Hindlimb muscle (tissue), 1 donor: Measurements from ENCODE around the gene AGR3. TPM values are rescaled to one million over a fixed set of nuclear protein-coding genes. Genes with fewer than 3 reads are reported as not detected.

Experiments used
- DNase-seq: peaks from one replicate; pipeline ENCODE4 v3.0.0-alpha.2; 2013
- polyA plus RNA-seq: library from polyadenylated mRNA; unstranded; fragments of 120-200 nt; gene quantifications from one replicate; pipeline ENCODE4 v1.2.1, GENCODE V29; 2013; ENCODE audit not compliant: insufficient read length

Gene AGR3
- polyA plus RNA-seq, 1 donor = not detected

DNA sequence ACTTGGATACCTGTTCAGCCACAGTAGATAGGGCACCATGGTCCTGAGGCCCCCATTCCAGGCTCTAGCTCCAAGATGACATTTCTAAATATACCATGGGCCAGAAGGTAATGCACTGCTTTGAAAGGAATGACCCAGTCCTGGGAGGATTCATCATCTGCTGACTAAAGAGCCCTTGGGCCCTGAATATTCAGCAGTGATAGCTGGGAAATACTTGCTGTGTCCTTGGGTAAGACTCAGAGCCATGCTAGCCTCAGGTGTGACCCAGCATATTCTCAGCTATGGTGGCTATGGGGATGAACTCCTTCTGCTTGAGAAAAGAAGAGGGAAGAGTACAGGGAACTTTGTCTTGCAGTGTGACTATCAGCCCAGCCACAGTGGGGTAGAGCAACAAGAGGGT, 55.7 kb downstream of the AGR3 start:
- no peak for DNase-seq

DNA sequence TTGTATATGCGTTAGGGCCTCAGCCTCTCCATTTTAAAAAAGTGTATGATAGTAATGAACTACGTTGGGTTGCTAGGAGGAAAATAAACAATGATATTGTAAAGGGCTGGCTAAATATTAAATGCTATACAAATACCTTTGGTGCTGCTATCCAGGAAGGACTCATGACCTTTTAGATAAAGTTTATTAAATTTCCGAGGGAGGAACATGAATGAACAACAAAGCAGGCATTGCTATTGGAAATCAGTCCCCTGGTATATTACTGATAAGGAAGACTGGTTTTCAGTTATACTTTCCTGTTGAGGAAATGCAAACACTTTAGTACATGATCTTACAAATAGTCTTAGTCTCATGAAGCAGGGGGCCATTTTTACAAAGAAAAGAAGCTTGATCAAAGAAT, 59.8 kb downstream of the AGR3 start:
- no peak for DNase-seq

DNA sequence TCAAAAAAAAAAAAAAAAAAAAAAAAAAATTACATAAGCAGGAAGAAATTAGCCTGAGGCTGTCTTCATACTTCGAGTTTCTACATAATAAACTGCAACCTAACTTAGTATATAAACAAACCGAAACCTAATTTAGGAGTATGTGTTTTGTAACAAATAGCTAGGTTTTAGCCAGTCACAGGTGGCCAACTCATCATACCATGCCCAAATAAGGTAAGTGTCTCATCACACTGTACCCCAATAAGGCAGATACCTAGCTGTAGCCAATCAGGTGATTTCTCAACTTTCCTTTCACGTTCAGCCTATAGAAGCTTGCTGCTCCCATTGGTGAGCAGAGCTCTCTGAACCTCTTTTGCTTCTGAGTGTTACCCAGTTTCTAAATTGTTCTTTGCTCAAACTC, 63.1 kb downstream of the AGR3 start:
- DNase-seq = no peak

DNA sequence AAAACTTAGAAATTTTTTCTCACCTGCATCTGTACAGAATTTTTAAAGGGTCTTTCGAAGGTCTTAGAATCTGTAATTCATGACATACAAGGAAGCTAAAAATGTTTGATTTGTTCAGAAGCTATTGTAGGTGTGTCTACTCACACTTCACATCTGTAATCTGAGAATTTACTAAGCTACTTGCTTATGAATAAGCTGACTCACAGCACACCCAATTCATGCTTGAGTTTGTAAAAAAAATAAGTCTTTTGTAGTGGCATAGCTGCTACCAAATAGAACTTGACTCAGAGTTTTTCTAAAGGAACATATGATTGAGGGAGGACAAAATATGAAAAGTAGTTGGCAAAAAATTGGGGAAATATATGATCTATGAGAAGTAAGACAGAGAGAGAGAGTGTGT, 64.2 kb downstream of the AGR3 start:
- DNase-seq = no peak

DNA sequence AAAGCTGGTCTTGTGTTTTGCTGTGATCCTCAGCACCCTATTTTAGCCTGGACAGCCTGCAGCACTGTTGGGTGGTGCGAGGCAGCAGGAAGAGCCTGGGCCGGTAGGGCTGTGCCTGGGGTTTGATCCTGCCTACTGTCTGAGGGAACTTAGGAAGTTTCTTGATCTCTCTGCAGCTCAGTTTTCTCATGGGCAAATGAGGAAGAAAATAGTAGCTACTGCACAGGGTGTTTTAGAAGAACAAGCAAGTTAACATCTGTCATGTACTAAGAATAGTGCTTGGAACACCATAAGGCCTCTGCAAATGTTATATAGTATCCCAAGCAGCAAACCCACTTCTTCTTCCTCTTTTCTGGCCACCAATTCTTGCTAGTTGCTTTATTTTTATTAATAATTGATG, 65.0 kb downstream of the AGR3 start:
- no peak for DNase-seq

DNA sequence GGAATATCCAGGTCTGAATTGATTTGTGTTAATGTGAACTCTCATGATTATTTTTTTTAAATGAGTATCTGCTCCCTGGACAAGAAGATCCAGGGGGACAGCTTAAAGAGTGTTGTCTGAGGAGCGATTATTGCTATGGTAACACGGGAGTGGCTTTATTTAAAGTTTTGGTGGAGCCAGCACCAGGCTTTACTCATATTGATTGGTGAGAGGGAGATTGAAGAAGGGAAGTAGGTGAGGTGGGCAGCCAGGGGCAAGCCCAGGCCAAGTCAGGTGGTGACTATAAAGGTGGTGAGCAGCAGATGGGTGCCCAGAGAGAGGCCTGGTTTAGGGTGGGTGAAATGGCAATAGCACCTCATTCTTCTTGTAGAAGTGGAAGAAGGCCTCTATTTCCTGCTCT, 66.8 kb downstream of the AGR3 start:
- no peak for DNase-seq

DNA sequence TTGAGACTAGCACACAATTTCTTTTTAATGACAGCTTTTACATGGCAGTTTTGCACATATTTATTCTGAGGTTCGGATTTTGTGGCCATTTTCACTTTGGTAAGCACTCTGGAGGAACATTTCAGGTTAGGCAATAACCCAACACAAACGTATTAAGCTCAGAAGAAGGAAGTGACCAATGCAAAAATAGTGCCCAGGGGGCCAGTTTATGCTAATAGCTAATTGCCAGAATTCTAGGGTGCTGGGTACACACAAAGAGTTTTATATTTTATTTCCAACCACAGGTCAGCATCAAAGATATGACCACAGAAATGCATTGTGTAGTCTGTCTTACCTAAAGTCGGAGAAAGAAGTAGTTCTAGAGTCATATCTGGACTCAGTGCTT, 68.6 kb downstream of the AGR3 start:
- DNase-seq = no peak

DNA sequence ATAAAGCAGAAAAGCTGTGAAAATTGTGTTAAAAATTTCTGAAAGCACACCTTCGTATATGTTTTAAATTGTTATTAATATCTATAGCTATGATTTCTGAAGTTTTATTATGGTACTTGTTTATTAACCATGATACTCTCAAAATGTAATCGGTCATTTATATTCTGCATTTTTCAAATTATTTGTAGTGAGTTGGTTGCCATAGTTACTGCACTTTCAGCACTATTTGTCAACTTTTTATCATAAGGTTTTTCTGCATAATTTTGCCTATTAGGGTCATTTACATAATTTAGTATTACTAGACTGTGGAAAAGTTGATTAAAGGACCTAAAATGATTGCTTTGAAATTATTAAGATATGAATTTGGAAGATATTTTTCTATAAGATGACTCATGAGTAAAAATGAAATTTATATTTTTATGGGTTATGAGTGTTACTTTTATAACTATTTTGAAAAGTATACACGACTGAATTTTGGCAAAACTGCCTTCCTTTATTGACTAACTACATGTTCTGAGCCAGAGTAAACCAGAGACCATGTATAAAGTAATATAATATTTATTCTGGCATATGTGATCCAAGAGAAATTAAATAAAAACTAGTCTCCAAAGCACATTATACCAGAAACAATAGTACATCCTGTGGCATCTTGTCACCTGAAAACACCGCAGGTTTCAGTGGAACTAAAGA, 69.1 kb downstream of the AGR3 start:
- DNase-seq = no peak

DNA sequence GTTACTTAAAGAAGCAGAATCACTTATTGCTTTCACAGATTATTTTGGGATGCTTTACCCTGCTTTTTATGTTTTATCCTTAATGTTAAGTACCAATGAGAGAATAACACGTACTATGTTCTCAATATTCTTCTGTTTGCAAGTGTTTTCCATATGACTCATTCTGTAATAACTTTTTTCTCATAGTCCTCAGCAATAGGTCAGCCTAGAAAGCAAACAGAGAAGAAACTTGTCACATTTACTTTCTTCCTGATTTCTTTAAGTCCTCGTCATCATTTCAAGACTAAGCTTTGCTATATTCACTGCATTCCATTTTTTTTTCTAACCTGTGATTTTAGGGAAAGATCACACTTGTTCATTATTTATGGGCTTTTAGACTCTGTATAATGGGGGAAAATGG, 70.2 kb downstream of the AGR3 start:
- no peak for DNase-seq

DNA sequence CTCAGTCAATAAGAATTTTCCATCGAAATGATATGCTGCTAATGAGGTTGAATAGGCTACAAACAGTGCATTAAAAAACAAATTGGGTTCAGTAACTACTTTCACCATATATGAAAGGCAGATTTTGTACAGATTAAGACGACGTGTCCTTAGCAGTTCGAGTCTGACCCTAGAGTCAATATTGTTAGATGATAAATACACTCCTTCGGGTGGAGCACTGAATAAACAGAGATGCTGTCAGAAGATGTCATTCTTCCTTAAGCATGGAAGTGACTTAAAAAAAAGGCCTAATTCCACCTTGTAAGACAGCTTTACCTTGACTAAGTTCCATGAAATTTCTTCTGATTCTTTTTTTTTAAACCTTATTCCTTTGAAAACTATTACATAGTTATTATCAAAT, 71.2 kb downstream of the AGR3 start:
- no peak for DNase-seq

DNA sequence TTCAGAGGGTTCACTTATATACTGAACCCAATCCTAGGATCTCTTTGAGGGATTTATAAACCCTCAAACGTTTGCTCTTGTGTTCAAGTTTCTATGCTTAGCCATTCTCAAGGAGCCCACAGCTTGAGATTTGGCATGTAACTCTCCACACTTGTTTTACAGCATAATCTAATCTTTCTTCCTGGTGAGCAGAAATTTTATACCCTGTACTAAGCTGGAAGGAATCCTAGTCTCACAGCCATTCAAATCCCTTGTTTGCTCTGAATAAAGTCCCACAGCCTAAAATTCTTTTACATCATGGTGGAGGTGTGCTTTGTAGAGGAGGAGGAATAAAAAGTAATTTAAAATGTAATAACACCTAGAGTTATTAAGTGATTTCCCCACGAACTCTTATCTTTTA, 71.7 kb downstream of the AGR3 start:
- no peak for DNase-seq

Other genes starting within 250 kb of the AGR3 start
- gene ANKMY2, start 236.2 kb downstream of the AGR3 start, polyA plus RNA-seq = 22.8 TPM
- 142 TPM for gene BZW2, start 235.8 kb downstream of the AGR3 start, polyA plus RNA-seq
- 74.1 TPM for gene TSPAN13, start 128.2 kb downstream of the AGR3 start, polyA plus RNA-seq
- 6.5 TPM for gene AGR2, start 77.0 kb downstream of the AGR3 start, polyA plus RNA-seq